ENCODE results near the gene DDX53.

DDX53 gene

GRCh38 chrX:22999696-23000223 is at the start of gene DDX53:
DDX53 (plus strand) TSS chrX:22999960; CDS start chrX:23000058, 98 bp downstream.
- no peak within 1 kb of the TSS for H3K4me3 ChIP-seq (ENCODE audit: control insufficient read depth, low read depth, low read length)
- no peak for DNase-seq (ENCODE audit: low read depth)
- no peak for TF ChIP-seq CTCF (conservative IDR thresholded peaks at IDR 0.05; ENCODE audit: control insufficient read depth, insufficient read depth, low read depth, low read length)

- DNase-seq (ENCODE audit: low read depth) = peak; percentile 88
- H3K4me3 ChIP-seq (ENCODE audit: control insufficient read depth, low read depth, low read length) = no peak overlapping the region
- no peak for TF ChIP-seq CTCF (conservative IDR thresholded peaks at IDR 0.05; ENCODE audit: control insufficient read depth, insufficient read depth, low read depth, low read length)
Observed at GRCh38 chrX:22950269-22951266, 49.2 kb upstream of the DDX53 start.

- H3K4me3 ChIP-seq (ENCODE audit: control insufficient read depth, low read depth, low read length) = no peak overlapping the region
- peak; percentile 44 for DNase-seq (ENCODE audit: low read depth)
- no peak for TF ChIP-seq CTCF (conservative IDR thresholded peaks at IDR 0.05; ENCODE audit: control insufficient read depth, insufficient read depth, low read depth, low read length)
Observed at GRCh38 chrX:22952010-22952409, 47.8 kb upstream of the DDX53 start.

- TF ChIP-seq CTCF (conservative IDR thresholded peaks at IDR 0.05; ENCODE audit: control insufficient read depth, insufficient read depth, low read depth, low read length) = no peak
- no peak for DNase-seq (ENCODE audit: low read depth)
- no peak overlapping the region for H3K4me3 ChIP-seq (ENCODE audit: control insufficient read depth, low read depth, low read length)
Observed at GRCh38 chrX:22958250-22958649, 41.5 kb upstream of the DDX53 start.

- no peak overlapping the region for H3K4me3 ChIP-seq (ENCODE audit: control insufficient read depth, low read depth, low read length)
- TF ChIP-seq CTCF (conservative IDR thresholded peaks at IDR 0.05; ENCODE audit: control insufficient read depth, insufficient read depth, low read depth, low read length) = no peak
- DNase-seq (ENCODE audit: low read depth) = no peak
Observed at GRCh38 chrX:22959204-22959920, 40.4 kb upstream of the DDX53 start.

- peak; percentile 1 for DNase-seq (ENCODE audit: low read depth)
- no peak for TF ChIP-seq CTCF (conservative IDR thresholded peaks at IDR 0.05; ENCODE audit: control insufficient read depth, insufficient read depth, low read depth, low read length)
- no peak overlapping the region for H3K4me3 ChIP-seq (ENCODE audit: control insufficient read depth, low read depth, low read length)
Observed at GRCh38 chrX:22963196-22963595, 36.6 kb upstream of the DDX53 start.

Measured in fibroblast of mammary gland (primary cell).